Esophagus squamous epithelium (tissue), 4 donors: Measurements from ENCODE around the gene SLC7A5.

Experiments used
- POLR2A ChIP-seq, 4 donors: fragments of 450-650 bp; IDR thresholded peaks; one replicate each; pipeline ENCODE4 v1.6.1; 2017; ENCODE audit warnings: antibody characterized with exemption in 4 of 4, mild to moderate bottlenecking in 4 of 4, moderate library complexity in 3 of 4
- TF ChIP-seq, protein P1 (sequence below), 6 experiments: fragments of 450-650 bp in 4 of 6; fragments of 200-600 bp in 2 of 6; sonication (generic) in 2 of 6; IDR thresholded peaks; one replicate each; pipeline ENCODE4 v1.5.1; 2016 to 2019; ENCODE audit warnings: antibody characterized with exemption in 6 of 6, mild to moderate bottlenecking in 4 of 6, moderate library complexity in 4 of 6

DNA sequence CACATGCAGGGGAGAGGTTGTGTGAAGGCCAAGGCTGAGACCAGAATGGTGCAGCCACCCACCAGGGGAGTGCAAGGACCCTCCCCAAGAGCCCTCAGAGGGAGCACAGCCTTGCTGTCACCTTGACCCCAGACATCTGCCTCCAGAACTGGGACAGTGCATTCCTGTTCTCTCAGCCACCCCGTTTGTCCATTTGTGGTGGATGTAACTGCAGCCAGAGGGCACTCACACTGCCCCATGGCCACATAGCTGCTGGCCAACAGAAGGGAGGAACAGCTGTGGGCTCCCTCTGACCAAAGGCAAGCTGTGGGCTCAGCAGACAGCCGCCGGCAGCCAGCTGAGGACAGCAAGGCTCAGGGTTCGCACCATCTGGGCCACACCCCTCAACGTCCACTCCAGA is 53.7 kb downstream of the SLC7A5 start:
- TF ChIP-seq, protein P1, sequence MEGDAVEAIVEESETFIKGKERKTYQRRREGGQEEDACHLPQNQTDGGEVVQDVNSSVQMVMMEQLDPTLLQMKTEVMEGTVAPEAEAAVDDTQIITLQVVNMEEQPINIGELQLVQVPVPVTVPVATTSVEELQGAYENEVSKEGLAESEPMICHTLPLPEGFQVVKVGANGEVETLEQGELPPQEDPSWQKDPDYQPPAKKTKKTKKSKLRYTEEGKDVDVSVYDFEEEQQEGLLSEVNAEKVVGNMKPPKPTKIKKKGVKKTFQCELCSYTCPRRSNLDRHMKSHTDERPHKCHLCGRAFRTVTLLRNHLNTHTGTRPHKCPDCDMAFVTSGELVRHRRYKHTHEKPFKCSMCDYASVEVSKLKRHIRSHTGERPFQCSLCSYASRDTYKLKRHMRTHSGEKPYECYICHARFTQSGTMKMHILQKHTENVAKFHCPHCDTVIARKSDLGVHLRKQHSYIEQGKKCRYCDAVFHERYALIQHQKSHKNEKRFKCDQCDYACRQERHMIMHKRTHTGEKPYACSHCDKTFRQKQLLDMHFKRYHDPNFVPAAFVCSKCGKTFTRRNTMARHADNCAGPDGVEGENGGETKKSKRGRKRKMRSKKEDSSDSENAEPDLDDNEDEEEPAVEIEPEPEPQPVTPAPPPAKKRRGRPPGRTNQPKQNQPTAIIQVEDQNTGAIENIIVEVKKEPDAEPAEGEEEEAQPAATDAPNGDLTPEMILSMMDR (IDR thresholded peaks at IDR 0.05): no peak
- TF ChIP-seq POLR2A (IDR thresholded peaks at IDR 0.05): no peak
